Measurements from ENCODE around the gene HAND2.

Gene HAND2

DNA sequence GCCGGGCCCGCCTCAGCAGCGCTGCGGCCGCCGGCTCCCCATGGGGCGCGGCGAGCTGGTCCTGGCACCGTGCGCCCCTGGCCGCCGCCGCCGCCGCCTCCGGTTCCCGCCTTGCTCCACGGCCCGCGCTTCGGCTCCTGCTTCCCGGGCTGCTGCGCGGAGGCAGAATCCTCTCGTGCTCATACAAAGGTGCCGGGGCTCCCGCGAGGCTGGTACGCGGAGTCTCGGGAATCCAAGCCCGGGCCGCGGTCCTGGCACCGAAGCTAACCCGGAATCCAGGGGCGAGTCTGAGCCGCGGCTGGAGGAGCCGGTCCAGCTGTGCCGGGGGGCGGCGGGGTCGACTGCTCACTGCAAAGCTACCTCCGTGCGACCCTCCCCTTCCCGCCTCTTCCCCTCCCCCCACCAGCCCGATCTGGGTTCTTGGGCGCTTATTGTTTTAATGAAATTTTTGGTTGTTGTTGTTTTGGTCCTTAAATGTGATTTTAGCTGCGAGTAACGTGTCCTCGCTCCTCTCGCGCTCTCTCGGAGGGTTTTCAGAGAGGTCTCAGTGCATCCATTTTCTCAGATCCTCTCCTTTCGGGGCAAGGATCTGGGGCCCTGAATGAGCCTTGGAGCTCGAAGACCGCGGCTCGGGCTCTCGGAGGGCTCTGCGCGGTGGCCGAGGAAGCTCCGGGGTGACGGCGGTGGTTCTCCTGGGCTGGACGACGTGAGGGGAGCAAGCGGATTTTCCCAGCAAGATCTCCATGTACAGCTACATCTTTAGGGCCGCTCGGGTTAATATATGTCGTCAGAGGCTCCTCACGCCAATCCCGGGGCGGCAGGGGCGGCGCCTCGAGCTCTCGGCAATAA is at the start of gene HAND2:
Gene HAND2 (minus strand): TSS at position 753 of the 849 bp plus-strand sequence. CDS start 940 bp downstream, outside the sequence.
- DNase-seq, result no peak

DNA sequence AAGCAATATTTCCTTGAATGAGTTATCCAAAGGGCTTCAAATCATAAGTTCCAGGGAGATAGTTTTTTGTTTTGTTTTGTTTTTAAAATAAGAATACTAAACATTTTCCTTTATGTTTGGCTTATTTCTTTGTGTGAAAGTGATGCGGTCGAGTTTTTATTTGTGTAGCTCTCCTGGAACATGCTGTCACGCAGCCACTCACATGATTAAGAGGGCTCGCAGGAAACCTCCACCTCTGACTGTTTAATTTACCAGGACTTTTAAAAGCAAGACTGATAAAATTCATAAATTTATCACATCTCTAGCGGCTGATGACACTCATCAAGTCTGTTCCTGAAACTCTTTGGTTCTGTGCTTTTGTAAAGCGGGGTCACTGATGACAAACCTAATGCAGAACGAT is 48.9 kb upstream of the HAND2 start:
- no peak for DNase-seq

DNA sequence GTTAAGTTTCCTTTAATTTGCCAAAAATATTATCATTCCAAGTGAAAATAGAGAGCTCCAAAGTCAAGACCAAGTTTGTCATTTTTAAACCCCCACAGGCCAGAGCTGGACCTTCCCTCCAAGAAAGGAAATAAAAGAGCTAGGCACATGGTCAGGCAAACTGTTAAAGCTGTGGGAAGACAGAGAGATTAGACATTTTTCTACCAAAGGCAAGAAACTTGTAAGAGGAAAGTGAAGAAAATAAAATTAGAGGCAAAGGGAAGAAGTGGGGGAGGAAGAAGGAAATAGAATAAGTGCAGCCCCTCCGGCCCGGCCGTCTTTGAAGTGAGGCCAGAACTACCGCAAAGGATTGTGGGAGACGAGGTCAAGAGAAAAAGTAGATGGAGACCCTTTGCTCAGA is 47.9 kb upstream of the HAND2 start:
- no peak for DNase-seq

DNA sequence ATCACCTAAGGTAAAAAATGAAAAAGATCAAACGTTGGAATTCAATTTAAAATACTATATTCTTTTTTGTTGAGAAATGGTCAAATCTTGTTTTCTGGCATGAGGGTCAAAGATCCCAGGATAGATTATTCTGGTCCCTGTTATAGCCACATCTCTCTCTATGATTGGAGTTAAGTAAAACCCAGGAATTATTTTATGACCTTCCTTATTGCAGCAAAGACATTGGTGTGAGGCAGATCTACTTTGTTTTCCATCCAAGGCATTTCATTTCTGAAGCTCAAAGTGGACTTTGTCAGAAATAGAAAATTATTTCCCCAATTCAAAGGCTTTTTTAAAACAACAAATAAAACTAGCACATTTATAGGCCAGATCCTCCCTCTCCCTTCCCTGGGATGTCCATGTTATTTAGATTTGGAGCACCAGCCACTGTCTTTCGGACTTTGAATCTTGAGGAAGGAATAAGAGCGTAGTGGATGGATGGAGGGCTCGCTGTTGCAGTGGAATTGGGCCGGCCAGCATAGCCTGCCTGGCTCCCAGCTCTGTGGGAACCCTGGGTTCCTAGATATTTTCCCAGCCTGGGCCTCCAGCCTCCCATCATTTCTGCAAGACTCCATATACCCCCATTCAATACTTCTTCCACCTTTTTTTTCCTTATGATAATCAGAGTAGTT is 45.6 kb upstream of the HAND2 start:
- DNase-seq, result no peak

DNA sequence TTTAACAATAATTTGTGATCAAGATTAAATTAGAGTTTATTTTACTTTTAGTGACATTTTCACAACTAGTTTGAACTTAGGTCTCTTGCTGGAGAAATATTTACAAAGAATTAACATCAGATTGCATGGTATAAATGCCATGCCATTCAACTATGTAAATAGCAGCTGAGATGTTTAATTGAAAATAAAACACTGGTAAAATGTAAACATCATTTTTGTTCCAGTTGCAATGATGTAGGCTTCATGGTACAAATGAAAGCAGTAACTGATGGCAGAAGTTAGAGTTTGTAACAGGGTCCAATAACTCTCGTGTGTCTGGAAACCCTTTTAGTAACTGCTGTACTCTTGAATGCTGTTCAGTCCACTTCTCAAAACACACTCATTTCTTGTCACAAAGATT is 43.7 kb upstream of the HAND2 start:
- DNase-seq, result no peak

DNA sequence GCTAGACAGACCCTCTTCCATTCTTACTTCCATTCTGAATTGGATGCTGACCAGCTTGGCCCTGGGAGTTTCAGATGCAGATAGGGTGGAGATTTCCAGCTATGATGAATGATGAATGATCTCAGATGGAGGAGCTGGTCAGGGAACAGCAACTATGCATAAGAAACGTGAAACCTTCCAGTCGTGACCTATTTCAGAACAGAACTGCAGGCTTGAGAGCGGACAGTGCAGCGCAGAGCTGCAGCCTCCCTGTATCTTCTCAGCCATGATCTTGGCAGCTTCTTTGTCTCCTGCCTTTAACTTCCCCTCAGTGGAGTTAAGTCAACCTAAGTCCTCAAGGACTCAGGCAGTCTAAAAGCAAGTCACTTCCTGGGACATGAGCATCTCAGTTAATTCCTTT is 43.3 kb upstream of the HAND2 start:
- no peak for DNase-seq

DNA sequence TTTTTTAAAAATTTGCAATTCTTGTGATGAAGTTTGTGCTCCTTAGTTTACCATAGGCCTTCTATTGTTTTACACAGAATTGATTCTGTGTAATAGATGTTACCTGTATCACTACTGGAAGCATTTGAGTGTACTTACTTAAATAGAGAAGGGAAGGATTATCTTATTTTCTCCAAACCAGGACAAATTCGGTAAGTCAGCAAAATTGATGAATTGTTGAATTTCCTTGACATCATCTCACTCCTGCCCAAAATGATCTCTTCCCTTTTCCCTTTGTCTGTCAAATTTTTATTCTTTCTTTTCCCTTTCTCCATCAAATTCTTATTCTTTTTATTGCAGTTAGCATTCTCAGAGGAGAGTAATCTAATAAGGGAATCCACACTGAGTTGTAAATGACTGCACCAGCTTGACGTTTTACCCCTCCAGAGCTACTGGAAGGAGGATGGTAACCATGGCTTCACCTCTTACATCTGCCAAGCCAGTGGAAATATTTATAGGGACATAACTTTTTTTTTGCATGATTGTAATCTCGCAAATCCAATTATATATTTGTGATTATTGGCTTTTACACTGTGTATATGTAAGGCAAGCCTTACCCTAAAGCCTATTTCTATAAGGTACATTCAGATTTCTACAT is 42.6 kb upstream of the HAND2 start:
- no peak for DNase-seq

DNA sequence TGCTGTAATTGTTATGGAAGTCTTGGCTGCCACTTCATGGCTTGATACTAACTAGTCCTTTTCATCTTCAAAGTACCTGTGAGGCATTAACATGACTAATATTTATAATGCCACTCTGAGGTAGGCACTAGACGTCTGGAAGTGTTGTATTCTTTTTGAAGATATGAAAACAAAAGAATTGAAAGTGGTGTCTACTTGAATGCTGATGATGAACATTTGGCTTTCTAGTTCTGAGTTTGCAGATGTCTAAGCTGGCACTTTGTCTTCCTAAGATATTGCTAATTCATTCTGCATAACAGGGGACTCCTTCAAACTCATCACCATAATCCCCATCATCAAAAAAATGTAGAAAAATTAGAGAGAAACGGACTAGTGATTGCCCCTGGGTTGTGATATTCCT is 41.6 kb upstream of the HAND2 start:
- no peak for DNase-seq

DNA sequence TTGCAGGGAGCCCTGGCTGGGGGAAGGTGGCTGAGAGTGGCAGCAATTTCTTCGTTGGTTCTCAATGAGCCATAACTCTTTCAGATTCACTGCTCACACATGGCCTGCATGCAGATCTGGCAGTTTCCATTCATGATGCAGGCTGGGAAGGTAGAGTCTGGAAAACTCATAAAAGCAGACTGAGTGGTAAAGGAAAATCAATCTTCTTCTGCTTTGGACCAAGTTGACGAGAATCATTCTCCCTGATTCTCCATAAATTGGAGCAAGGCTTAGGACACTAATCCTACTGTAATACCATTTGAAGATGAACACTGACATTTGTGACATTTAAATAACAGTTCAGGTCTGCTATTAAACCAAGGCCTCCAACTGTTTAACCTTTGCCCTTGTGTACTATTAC is 35.3 kb upstream of the HAND2 start:
- DNase-seq, result no peak

DNA sequence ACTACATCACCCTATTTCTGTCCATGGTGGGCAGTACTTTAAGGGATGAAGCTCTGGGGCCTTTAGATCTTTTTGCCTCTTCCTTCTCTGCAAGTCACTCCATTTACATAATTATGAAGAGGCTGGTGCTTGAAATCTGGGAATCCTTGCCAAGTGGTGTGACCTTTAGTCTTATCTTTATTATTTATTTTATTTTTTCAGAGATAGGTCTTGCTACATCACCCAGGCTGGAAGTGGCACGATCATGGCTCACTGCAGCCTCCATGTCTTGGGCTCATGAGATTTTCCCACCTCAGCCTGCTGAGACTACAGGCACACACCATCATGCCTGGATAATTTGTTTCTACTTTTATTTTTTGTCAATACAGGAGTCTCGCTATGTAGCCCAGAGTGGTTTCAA is 34.4 kb upstream of the HAND2 start:
- DNase-seq, result no peak

DNA sequence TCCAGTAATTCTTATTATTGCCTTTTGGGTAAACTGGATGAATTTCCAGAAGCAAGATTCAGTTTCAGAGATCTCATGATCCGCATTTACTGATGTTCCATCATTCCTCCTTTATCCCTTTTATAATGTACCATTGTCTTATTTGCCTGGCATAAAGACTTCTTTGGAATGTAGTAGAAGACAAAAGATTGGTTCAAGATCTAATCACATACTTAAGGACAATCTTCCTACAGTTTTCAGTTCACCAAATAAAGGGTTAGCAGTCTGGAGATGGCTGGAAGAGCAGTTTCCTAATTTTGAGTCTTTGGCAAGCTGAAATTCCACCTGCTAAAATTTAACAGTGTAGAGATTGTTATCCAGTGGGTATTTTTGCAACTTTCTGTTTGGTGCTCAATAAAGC is 30.9 kb upstream of the HAND2 start:
- DNase-seq, result no peak

DNA sequence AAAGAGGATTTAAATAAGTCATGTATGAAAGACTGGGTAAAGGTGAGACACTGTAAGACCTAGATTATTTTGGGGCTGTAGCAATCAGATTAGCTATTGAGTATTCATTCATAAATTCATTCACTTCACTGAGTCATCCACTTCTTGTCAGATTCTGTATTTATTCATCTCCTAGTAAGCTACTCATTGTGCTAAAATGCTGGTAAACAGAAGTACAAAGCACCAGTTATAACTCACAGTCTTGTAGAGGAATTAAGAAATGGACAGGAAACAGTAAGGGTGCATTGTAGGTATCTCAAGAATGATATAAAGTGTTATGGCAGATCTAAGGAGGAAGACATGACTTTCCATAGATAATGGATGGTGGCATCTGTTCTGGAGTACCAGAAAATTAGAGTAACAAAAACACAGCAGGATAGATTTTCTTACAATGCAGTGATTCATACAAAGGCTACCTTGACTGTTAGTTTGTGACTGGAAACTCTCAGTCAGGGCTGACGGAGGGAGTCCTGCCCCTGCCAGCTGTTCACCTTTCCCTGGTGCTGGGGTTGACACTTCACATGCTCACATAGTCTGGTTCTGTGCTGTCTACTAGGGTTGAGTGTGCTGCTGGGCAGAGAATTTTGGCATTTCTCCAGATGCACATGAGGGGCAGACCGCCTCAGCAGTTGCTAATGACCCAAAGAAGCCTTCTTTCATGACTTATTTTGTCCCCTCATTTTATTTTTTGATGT is 26.5 kb upstream of the HAND2 start:
- DNase-seq, result no peak

DNA sequence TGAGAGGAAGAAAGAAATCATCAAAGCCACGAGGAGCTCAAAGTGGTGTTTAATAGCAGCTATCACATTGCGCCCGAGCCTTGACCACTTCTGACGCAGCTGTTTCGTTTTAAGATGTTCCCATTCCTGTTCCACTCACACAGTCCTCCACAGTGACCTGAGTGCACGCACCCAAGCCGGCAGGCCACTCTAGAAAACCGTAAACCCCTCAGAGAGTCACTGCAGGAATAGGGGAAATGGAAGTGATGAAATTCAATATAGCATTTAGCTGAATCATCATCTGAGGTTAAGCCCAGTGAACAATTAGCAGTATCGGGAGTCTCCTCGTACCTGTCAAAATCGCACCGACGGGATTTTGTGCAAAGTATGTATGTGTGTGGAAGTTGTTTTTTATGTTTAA is 17.9 kb upstream of the HAND2 start:
- no peak for DNase-seq

DNA sequence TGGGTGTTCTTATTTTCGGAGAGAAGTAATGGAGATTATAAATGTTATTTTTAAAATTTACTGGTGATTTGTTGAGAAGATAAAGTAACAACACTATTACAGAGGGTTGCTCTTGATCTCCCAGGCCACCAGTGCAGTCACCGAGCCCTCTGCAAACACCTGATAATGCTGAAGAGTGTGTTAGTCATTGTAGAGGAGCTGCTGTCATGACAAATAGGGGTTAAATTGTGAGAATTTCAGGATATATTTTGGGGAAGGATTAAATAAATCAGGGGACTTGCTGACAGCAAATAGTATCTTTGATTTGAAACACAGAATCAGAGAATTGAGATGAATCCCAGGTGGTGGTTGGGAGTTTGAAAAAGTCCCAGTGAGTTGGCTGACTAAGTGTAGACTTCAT is 16.7 kb upstream of the HAND2 start:
- no peak for DNase-seq

DNA sequence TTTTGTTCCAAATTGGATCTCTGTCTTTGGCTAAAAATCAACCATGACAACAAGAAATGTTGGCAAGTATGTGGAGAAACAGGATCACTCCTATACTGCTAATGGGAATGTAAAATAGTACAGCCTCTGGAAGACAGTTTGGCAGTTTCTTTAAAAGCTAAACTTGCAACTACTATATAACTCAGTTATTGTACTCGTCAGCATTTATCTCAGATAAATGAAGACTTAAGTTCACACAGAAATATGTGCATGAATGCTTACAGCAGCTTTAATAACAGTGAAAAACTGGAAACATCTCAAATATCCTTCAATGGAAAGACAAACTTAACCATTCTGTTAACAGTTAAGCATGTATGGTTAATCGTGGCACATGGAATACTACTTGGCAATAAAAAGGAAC is 15.4 kb upstream of the HAND2 start:
- DNase-seq, result no peak

DNA sequence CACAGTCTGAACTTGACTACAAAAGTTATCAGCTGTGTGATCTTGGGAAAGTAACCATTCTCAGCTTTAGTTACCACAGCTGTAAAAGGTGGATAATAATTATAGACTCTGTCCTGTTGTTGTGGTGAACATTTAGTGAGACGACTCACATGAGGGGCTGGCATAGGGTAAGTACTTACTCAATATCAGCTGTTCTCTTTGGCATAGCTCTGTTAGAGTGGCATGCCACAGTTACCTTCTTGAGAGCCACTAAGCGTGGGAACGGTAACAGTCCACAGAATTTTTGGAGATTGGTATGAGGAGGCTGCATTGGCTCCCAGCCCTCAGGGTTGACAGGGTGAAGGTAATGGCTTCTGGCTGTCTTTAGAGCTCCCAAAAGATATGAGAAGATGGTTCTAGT is 13.2 kb upstream of the HAND2 start:
- no peak for DNase-seq

DNA sequence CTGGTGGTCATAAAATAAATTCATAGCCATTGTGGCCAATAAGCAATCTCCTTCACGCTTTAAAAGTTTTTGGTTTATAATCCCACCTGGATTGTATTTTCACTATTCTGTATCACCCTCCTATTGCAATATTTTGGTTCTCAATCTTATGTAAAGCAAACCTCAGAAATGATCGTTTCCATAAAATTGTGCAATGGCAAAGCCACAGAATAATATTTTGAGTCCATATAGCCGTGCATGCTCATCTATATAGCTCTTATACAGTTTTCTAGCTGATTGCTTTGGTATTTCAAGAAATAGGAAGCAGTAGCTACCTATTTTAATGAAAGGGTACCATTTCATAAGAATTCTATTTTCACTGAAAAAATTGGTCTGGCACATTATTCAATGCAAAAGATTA is 10.0 kb upstream of the HAND2 start:
- DNase-seq, result no peak

DNA sequence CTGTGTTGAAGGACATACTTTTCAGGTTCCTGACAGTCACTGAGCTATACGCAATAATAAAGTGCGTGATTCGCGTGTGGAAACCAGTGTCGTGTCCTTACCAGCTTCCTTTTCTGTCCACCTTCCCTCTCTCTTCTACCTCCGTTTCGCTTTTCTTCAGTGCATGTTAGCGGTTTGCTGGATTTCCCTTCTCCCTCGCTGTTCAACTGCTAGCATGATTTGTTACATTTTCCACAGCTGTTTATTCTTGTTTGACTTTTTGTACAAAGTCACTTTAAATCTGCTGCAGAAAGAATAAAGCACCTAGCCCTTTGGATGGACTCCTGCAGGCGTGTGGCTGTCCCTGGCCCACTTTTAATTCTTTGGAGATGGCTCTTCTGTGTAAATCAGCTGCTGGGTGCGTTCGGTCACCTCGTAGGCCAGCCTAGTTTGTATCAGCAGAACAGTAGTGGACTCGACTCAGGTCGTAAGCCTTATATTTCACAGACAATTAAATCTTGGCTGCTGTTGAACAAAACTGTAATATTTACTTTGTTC is 8.9 kb upstream of the HAND2 start:
- DNase-seq, result no peak

DNA sequence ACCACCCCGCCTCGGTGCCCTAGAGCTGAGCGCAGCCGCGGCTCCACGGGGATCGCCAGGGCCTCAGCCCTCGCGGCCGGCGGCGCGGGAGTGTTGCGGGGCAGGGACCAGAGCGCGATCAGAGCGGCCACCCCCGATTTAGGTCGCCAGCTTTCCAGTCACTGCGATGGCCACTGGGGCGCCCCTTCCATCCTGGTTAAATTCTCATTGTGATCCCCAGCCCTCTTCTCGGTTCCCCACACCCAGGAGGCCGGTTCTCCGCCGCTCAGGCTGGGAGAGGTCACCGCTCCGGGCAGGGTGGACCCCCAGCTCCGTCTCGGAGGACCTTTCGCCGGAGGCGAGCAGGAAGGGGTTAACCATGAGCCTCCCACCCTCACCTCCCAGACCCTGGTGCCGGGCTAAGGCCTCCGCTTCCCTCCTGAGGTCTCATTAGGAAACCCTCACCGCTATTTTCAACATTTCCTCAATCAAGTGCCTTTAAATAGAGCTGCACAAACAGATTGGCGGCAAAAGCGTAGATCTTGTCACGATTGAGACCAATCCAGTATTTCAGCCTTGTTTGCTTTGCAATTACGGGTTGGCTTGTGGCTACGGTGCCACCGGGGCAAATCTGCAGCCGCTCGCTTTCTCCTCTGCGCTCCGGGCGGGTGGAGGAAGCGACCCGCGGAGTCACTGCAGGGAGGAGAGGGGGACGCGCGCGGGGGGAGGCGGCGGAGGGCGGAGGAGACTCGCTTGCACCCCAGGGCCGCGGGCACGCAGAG is 8.3 kb upstream of the HAND2 start:
- DNase-seq, result peak; percentile 56

DNA sequence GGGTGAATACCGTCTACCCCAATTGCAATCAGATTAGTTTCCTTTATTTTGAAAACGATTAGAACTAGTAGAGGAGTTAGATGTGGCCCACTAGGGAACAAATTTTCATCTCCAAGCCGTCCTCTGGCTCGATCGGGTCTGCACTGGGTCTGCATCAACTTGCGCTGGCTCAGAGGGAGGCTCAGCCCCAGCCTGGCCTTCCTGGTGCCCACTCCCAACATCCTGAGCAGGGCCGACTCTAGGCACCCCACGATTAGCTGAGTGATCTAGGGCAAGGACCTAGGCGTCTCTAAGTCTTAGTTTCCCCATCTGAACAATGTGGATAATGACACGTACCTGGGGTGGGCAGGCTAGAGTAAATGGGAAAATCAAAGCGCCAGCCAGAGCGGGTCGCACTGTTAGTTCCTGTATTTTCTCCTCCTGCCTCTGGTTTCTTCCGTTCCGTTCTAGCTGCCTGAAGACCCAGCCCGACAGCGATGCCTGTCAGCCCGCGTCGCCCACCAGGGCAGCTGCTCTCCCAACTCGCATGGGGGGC is 7.7 kb upstream of the HAND2 start:
- no peak for DNase-seq

DNA sequence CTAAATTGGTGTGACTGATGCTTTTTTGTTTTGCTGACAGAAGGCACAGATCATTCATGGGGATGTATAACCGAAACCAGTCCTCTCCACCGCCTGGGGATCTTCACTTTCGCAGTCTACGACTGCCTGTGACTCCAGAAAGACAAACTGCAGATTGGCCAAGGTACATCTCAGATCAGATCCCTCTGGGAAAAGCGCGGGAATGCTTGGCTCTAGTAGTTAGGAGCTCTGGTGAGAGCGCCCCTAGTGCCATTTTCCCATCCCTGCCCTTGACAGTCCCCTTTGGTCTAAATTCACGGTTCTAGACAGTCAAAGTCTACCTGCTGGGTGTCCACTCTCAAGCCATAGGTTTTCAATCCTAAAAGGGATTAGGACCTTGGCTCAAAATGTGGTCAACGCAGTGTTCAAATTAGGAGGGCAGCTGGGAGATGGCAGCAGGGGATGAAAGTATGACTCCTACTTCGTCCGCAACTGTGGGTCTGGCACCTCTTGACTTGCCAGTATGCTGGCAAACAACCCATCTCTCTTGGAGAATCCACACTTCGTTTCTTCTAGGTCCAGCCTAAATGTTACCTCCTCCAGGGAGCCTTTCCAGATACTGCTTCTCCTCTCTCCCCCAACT is 6.9 kb upstream of the HAND2 start:
- DNase-seq, result no peak

DNA sequence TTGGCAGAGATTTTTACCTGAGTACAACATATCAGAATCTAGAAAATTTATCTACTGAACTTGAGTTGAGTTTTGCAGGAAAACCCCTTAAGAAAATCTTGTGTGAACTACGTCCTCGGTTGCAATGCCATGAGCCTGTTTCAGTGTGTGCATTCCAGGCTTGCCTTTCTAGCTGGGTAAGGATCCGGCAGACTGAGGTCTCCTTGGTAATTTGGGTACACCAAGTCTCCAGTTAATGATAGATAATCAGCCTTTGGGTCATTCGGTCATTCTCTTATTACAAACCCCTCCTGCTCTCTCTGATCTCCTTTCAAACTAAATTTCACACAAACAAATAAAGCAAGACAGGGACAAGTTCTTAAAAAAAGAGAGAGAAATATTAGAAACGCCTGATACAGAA is 5.9 kb upstream of the HAND2 start:
- no peak for DNase-seq
